Body of pancreas (tissue), 4 donors: ENCODE data around the gene NUP210.
A peak's percentile ranks its signal among the peaks of the same experiment; 100 is the strongest.

ENCODE experiments used
- CTCF ChIP-seq, 7 experiments: fragments of 450-650 bp in 4 of 7; fragments of 200-600 bp in 3 of 7; sonication (generic) in 3 of 7; IDR thresholded peaks; one replicate each; pipeline ENCODE4 v1.5.1; 2016 to 2019; ENCODE audit warnings: antibody characterized with exemption in 7 of 7
- POLR2A ChIP-seq, 3 donors: fragments of 450-650 bp; IDR thresholded peaks; one replicate each; pipeline ENCODE4 v1.6.1; 2016; ENCODE audit warnings: antibody characterized with exemption in 3 of 3, mild to moderate bottlenecking in 2 of 3

DNA sequence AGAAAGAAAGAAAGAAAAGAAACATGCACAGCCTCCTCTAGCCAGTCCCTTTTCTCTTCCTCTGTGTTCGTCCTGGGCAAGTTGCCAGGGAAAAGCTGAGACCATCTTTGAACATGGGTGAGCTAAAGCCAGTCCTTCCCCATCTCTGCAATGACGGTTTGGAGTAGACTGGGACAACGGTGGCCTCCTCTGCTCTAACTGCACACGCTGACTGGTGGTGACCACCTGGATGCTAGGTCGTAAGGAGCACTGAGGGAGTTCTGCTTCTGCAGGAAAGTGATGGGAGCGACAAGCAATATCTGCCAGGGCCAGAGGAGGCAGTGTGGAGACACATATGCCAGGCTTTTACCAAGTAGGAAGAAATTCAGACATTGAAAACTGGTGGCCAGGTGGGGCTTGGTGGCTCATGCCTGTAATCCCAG is 111.7 kb downstream of the NUP210 start:
- peak; percentile 20 to 67 (median 62) for TF ChIP-seq CTCF (IDR thresholded peaks at IDR 0.05)
- no peak for TF ChIP-seq POLR2A (IDR thresholded peaks at IDR 0.05)
